GM12872 (cell line): ENCODE measurements around the gene AMBN.

Experiments
- TF ChIP-seq, protein P1 (sequence below): IDR thresholded peaks from 3 replicates; pipeline ENCODE4 v1.5.1; 2011; ENCODE audit warnings: low read depth, mild to moderate bottlenecking, low read length, moderate library complexity; ENCODE audit not compliant: insufficient read depth

AMBN gene, protein sequence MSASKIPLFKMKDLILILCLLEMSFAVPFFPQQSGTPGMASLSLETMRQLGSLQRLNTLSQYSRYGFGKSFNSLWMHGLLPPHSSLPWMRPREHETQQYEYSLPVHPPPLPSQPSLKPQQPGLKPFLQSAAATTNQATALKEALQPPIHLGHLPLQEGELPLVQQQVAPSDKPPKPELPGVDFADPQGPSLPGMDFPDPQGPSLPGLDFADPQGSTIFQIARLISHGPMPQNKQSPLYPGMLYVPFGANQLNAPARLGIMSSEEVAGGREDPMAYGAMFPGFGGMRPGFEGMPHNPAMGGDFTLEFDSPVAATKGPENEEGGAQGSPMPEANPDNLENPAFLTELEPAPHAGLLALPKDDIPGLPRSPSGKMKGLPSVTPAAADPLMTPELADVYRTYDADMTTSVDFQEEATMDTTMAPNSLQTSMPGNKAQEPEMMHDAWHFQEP

DNA sequence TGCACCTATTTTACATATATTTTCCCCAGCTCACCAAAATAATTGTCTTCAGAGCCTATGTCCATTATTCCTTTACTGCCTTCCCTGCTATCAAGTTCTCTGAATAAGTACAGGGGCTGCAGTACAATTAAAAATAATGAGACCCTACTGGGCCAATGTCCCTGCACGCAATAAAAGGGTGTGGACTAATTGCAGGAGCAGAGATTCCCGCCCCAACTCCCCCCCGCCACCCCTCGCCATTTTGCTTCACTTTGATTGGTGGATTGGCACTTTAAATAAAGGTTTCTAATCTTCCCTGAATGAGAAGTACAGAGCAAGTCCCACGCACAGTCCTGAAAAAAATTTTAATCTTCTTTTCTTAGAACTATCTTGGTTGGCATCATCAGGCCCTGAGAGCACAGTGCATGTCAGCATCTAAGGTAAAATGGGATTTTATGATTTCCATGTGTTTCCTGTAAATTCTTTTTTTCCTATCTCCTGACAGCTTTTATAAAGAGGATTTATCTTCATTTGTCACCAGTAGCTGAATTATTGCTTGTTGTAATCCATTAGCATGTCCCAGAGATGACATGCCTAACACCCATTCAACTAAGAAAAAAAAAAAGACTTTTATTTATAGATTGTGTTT, at the start of gene AMBN:
AMBN (plus strand) TSS at position 302 of the 628 bp plus-strand sequence; CDS start at position 405, 103 bp downstream.
- TF ChIP-seq, protein P1, sequence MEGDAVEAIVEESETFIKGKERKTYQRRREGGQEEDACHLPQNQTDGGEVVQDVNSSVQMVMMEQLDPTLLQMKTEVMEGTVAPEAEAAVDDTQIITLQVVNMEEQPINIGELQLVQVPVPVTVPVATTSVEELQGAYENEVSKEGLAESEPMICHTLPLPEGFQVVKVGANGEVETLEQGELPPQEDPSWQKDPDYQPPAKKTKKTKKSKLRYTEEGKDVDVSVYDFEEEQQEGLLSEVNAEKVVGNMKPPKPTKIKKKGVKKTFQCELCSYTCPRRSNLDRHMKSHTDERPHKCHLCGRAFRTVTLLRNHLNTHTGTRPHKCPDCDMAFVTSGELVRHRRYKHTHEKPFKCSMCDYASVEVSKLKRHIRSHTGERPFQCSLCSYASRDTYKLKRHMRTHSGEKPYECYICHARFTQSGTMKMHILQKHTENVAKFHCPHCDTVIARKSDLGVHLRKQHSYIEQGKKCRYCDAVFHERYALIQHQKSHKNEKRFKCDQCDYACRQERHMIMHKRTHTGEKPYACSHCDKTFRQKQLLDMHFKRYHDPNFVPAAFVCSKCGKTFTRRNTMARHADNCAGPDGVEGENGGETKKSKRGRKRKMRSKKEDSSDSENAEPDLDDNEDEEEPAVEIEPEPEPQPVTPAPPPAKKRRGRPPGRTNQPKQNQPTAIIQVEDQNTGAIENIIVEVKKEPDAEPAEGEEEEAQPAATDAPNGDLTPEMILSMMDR: no peak

- TF ChIP-seq, protein P1: peak; percentile 65
These were observed 47.7 kb upstream of the AMBN start for GRCh38 chr4:70544279-70544868.

GRCh38 chr4:70556856-70557255, 35.2 kb upstream of the AMBN start:
- TF ChIP-seq, protein P1: no peak

DNA sequence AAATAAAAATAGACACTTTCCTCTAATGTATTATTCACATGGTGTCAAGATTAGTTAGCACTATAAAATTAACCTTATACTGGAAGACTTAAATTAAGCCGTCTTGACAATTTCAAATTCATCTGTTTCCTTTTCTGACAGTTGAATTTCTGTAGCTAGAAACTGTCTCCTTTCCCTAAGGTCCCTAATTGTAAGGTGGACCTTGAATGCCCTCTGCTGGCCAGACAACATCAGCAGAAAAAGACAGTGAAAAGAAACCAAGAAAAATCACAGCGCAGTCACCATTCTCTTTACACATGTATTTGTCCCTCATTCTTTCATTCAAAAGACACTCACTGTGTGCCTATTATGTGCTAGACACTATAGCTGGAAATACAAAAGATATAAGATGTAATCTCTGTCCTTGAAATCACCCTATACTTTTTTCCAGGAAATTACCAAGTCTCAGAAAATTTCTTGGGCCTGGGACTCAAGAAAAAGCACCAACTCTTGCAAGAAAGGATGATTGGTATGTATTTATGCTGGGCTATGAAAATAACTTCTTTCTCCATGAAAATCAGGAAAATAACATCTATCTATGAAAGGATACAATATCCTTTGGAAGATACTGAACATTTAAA, 32.7 kb upstream of the AMBN start:
- TF ChIP-seq, protein P1: peak; percentile 75

GRCh38 chr4:70559924-70560323, 32.1 kb upstream of the AMBN start:
- TF ChIP-seq, protein P1: no peak

DNA sequence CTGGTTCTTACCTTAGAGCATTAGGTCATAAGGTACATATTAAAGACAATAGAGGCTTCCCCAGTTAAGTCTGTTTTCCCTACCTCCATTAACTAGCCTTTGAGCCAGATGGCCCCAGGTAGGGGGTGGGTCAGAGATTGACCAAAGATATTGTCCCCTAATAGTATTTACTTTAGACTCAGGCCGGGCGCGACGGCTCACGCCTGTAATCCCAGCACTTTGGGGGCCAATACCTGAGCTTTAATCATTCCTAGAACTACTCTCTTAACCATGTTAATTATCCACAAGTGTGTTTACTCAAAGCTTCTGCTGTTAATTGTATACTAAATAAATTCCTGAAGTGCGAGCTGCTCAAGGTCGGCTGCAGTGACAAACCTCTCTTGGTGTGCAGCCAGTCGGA, 28.0 kb upstream of the AMBN start:
- TF ChIP-seq, protein P1: no peak

DNA sequence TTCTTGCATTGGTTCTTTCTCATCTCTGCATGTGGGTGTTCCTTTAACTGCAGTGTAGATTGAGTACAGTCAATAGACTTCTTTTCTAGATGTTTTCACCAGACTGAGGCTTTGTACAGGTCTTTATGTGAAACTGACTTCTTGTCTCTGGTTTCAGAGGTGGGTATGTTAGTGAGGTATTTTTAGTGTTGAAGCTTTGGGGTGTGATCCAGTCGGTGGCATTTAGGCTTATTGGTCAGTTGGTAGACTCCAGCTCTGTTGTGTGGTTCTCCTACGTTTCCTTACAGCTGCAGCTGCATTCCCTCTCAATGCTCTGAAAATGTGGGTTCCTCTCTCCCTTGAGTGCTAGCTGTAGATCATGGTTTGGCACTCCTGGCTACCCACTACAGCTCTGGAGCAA, 21.3 kb upstream of the AMBN start:
- TF ChIP-seq, protein P1: no peak
